ENCODE measurements around the gene UACA. TPM values are rescaled to one million over a fixed set of nuclear protein-coding genes. Genes with fewer than 3 reads are reported as not detected.

UACA gene
- total RNA-seq, 2 donors from 2014 or later = 16.3 to 35.2 TPM

- H3K36me3 ChIP-seq = no peaks in the 10 kb centered on the region
- no peak for DNase-seq (ENCODE audit: low spot score)
- H3K4me1 ChIP-seq (replicated peaks) = no peaks in the 10 kb centered on the region
- H3K4me3 ChIP-seq = no peak overlapping the region
- intact Hi-C loops (cut with DNase I) = no loop called here
- H3K27me3 ChIP-seq (replicated peaks; ENCODE audit: insufficient read depth) = no peaks in the 10 kb centered on the region
- H3K9me3 ChIP-seq = no peaks in the 10 kb centered on the region
- no peak overlapping the region for H3K27ac ChIP-seq
- WGBS = 96% methylated on average over 2 of the region's 2 CpGs
- TF ChIP-seq POLR2A (IDR thresholded peaks at IDR 0.05) (no peak), POLR2AphosphoS5 (IDR thresholded peaks at IDR 0.05) (no peak)
- TF ChIP-seq, protein P1, sequence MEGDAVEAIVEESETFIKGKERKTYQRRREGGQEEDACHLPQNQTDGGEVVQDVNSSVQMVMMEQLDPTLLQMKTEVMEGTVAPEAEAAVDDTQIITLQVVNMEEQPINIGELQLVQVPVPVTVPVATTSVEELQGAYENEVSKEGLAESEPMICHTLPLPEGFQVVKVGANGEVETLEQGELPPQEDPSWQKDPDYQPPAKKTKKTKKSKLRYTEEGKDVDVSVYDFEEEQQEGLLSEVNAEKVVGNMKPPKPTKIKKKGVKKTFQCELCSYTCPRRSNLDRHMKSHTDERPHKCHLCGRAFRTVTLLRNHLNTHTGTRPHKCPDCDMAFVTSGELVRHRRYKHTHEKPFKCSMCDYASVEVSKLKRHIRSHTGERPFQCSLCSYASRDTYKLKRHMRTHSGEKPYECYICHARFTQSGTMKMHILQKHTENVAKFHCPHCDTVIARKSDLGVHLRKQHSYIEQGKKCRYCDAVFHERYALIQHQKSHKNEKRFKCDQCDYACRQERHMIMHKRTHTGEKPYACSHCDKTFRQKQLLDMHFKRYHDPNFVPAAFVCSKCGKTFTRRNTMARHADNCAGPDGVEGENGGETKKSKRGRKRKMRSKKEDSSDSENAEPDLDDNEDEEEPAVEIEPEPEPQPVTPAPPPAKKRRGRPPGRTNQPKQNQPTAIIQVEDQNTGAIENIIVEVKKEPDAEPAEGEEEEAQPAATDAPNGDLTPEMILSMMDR (IDR thresholded peaks at IDR 0.05) = no peak
These were observed 111.0 kb downstream of the UACA start for GRCh38 chr15:70652341-70652740.

GRCh38 chr15:70651303-70651845 is 112.0 kb downstream of the UACA start:
- no peak overlapping the region for H3K27ac ChIP-seq
- WGBS = 94% methylated on average over 2 of the region's 2 CpGs
- H3K36me3 ChIP-seq = no peaks in the 10 kb centered on the region
- DNase-seq (ENCODE audit: low spot score) = no peak
- H3K4me1 ChIP-seq (replicated peaks) = no peaks in the 10 kb centered on the region
- H3K4me3 ChIP-seq = no peak overlapping the region
- H3K27me3 ChIP-seq (replicated peaks; ENCODE audit: insufficient read depth) = no peaks in the 10 kb centered on the region
- TF ChIP-seq POLR2AphosphoS5 (IDR thresholded peaks at IDR 0.05) (no peak), POLR2A (IDR thresholded peaks at IDR 0.05) (no peak)
- TF ChIP-seq, protein P1 (IDR thresholded peaks at IDR 0.05) = no peak
- H3K9me3 ChIP-seq = no peaks in the 10 kb centered on the region
- intact Hi-C loops (cut with DNase I) = no loop called here

DNA sequence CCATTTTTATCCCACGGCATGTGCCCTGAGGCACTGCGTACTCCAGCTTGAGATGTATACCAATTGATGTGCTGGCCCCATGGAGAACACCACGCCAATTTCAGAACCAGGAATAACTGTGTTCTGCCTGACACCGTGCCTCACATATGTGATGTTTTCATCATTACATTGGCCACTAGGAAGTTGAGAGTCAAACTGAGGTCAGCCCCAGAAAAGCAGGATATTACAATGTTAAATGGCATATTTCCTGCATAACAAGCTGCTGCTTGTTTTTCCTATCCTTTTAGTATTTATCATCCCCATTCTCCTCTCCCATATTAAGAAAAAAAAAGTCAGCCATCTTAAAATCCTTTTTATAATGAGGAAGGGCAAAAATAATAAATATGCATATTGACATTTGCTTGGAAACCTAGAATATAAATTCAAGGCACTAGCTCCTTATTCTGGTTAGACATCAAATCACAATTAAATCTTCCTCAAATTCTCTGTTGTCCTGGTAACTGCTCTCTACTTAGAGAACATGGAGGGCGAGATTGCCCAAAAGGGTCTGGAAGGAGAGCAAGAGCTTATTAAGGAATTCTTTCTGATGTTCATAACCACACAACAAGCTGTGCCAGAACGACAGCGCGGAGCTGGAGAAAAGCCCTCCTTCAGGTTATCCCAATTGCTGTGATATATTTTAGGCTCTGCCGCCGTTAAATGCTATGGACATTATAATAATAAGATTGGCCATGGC is 112.6 kb downstream of the UACA start:
- H3K4me1 ChIP-seq (replicated peaks) = no peaks in the 10 kb centered on the region
- TF ChIP-seq, protein P1 (IDR thresholded peaks at IDR 0.05) = no peak
- no peak for TF ChIP-seq POLR2A (IDR thresholded peaks at IDR 0.05)
- no peak for TF ChIP-seq POLR2AphosphoS5 (IDR thresholded peaks at IDR 0.05)
- H3K4me3 ChIP-seq = no peak overlapping the region
- WGBS = 90% methylated on average over 10 of the region's 10 CpGs
- no peaks in the 10 kb centered on the region for H3K36me3 ChIP-seq
- no peak for DNase-seq (ENCODE audit: low spot score)
- no peaks in the 10 kb centered on the region for H3K9me3 ChIP-seq
- intact Hi-C loops (cut with DNase I) = no loop called here
- no peaks in the 10 kb centered on the region for H3K27me3 ChIP-seq (replicated peaks; ENCODE audit: insufficient read depth)
- no peak overlapping the region for H3K27ac ChIP-seq

GRCh38 chr15:70647396-70647795 is 116.0 kb downstream of the UACA start:
- 26% methylated on average over 1 of the region's 1 CpG for WGBS

More at GRCh38 chr15:70647396-70647795, 116.0 kb downstream of the UACA start:
- no peak for DNase-seq (ENCODE audit: low spot score)
- no peak for TF ChIP-seq POLR2AphosphoS5 (IDR thresholded peaks at IDR 0.05)
- TF ChIP-seq POLR2A (IDR thresholded peaks at IDR 0.05) = no peak
- TF ChIP-seq, protein P1 (IDR thresholded peaks at IDR 0.05) = no peak
- Histone ChIP-seq H3K4me3 (no peak overlapping the region), H3K27me3 (replicated peaks; ENCODE audit: insufficient read depth) (no peaks in the 10 kb centered on the region), H3K4me1 (replicated peaks) (no peaks in the 10 kb centered on the region), H3K27ac (no peak overlapping the region), H3K36me3 (no peaks in the 10 kb centered on the region), H3K9me3 (no peaks in the 10 kb centered on the region)
- intact Hi-C loops (cut with DNase I) = no loop called here
